PC-9 (cell line): ENCODE measurements around the gene SPRED1. TPM values are rescaled to one million over a fixed set of nuclear protein-coding genes. Genes with fewer than 3 reads are reported as not detected.
"Not testable (repeated sequence)": the region's sequence is repeated elsewhere in the genome, so short reads cannot be mapped to it uniquely, and the experiment has no call there.

Experiments used
- BruUV-seq: library from RNA; stranded (reverse); fragments of 400-500 nt; replicated peaks from 2 replicates; lab custom pipeline; 2021; lab: Mats Ljungman, UMichigan
- CTCF ChIA-PET: fragments of 300-600 bp; sonication (Branson Sonifier 250); formaldehyde crosslinking; loops from one replicate; lab custom pipeline; 2022; ENCODE audit warnings: antibody characterized with exemption; lab: Charles Lee
- POLR2A ChIA-PET: fragments of 300-600 bp; sonication (Branson Sonifier 250); formaldehyde crosslinking; loops from one replicate; lab custom pipeline; 2022; ENCODE audit warnings: antibody characterized with exemption; ENCODE audit not compliant: unreplicated experiment; lab: Charles Lee
- DNase-seq, 2 experiments: peaks; one replicate each; pipeline versions ENCODE4 v3.0.0 to v3.0.0-alpha.2; 2015 to 2022; ENCODE audit warnings: mixed read lengths in 1 of 2
- H2AFZ ChIP-seq: fragments of 200-600 bp; sonication (generic); 2 replicates; pipeline ENCODE4 v1.8.1; 2017; ENCODE audit warnings: antibody characterized with exemption
- H3F3A ChIP-seq: fragments of 200-600 bp; sonication (generic); 2 replicates; pipeline ENCODE4 v1.8.1; 2017; ENCODE audit warnings: antibody characterized with exemption, mild to moderate bottlenecking, low read depth; ENCODE audit not compliant: insufficient read depth
- H3K27ac ChIP-seq: fragments of 200-600 bp; sonication (generic); 2 replicates; pipeline ENCODE4 v1.6.1; 2016; ENCODE audit warnings: mixed run types
- H3K27me3 ChIP-seq: fragments of 200-600 bp; sonication (generic); 2 replicates; pipeline ENCODE4 v1.6.1; 2016; ENCODE audit warnings: low read depth, mixed run types; ENCODE audit not compliant: insufficient read depth
- H3K36me3 ChIP-seq: fragments of 200-600 bp; sonication (generic); 2 replicates; pipeline ENCODE4 v1.6.1; 2016; ENCODE audit warnings: low read depth, mixed run types
- H3K4me1 ChIP-seq: fragments of 200-600 bp; sonication (generic); replicated peaks from 2 replicates; pipeline ENCODE4 v1.6.1; 2016; ENCODE audit warnings: mixed run types; ENCODE audit not compliant: insufficient read depth
- H3K4me2 ChIP-seq: fragments of 200-600 bp; sonication (generic); 2 replicates; pipeline ENCODE4 v1.6.1; 2017; ENCODE audit warnings: mixed run types
- H3K4me3 ChIP-seq: fragments of 200-600 bp; sonication (generic); 2 replicates; pipeline ENCODE4 v1.6.1; 2016; ENCODE audit warnings: mixed run types
- H3K79me2 ChIP-seq: fragments of 200-600 bp; sonication (generic); 2 replicates; pipeline ENCODE4 v1.6.1; 2017; ENCODE audit warnings: low read depth, mixed run types
- H3K9me2 ChIP-seq: fragments of 200-600 bp; sonication (generic); 2 replicates; pipeline ENCODE4 v1.8.1; 2017; ENCODE audit warnings: mild to moderate bottlenecking; ENCODE audit not compliant: insufficient read depth
- H3K9me3 ChIP-seq: fragments of 200-600 bp; sonication (generic); 2 replicates; pipeline ENCODE4 v1.8.1; 2016; ENCODE audit warnings: low read depth; ENCODE audit not compliant: insufficient read depth
- H4K20me1 ChIP-seq: fragments of 200-600 bp; sonication (generic); 2 replicates; pipeline ENCODE4 v1.8.1; 2017; ENCODE audit not compliant: insufficient read depth
- EZH2 ChIP-seq: fragments of 200-600 bp; sonication (generic); IDR thresholded peaks from 2 replicates; pipeline ENCODE4 v1.8.0; 2017; ENCODE audit warnings: antibody characterized with exemption, low read depth
- intact Hi-C: fragments of 100-400 bp; cut with micrococcal nuclease; formaldehyde crosslinking; loops from one replicate; pipeline ENCODE4 v1.10.0; 2022; ENCODE audit not compliant: unreplicated experiment
- total RNA-seq: library from RNA; stranded (reverse); gene quantifications from 2 replicates; pipeline ENCODE4 v1.2.3, GENCODE V29; 2021
- TF ChIP-seq, protein P1 (sequence below): fragments of 200-600 bp; sonication (generic); conservative IDR thresholded peaks from 2 replicates; pipeline ENCODE4 v1.6.1; 2017; ENCODE audit warnings: mixed run types, antibody characterized with exemption, mild to moderate bottlenecking, moderate library complexity

SPRED1 gene
- total RNA-seq, 1 experiment from 2014 or later = 16.5 TPM

DNA sequence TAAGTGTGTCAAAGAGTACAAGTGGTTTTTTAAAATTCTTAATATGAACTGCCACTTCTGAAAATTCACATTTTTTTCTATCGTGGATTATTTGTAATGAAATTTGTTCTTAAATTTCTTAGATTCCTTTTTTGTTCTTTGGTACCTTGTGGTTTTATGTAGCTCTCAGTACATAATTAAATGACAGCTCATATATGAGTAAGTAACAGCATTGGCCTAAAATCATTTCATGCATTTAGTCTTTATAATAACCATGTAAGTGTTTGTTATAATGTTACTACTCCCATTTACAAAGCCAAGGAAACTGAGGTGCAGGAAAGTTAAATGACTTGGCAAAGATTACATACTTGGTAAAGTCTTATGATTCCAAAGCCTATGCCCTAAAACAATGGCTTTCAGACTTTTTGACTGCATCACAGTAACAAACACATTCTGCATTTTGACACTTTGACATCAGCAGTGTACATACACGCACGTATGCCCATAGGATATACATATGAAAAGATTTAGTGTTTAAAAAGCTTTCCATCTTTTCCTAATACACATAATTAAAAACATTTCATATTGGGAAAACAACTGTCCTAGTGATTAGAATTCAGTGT, 14.9 kb downstream of the SPRED1 start:
- no peaks in the 10 kb centered on the region for H3K36me3 ChIP-seq
- no peak for TF ChIP-seq EZH2
- TF ChIP-seq, protein P1, sequence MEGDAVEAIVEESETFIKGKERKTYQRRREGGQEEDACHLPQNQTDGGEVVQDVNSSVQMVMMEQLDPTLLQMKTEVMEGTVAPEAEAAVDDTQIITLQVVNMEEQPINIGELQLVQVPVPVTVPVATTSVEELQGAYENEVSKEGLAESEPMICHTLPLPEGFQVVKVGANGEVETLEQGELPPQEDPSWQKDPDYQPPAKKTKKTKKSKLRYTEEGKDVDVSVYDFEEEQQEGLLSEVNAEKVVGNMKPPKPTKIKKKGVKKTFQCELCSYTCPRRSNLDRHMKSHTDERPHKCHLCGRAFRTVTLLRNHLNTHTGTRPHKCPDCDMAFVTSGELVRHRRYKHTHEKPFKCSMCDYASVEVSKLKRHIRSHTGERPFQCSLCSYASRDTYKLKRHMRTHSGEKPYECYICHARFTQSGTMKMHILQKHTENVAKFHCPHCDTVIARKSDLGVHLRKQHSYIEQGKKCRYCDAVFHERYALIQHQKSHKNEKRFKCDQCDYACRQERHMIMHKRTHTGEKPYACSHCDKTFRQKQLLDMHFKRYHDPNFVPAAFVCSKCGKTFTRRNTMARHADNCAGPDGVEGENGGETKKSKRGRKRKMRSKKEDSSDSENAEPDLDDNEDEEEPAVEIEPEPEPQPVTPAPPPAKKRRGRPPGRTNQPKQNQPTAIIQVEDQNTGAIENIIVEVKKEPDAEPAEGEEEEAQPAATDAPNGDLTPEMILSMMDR = no peak
- no peaks in the 10 kb centered on the region for H3K9me3 ChIP-seq
- intact Hi-C loops = no loop called here
- no peak overlapping the region for H3K4me3 ChIP-seq
- no peaks in the 10 kb centered on the region for H3K9me2 ChIP-seq
- peaks cover 81% of the 10 kb centered on the region for H3K79me2 ChIP-seq
- H3K4me1 ChIP-seq = no peaks in the 10 kb centered on the region
- DNase-seq = no peak
- H3K4me2 ChIP-seq = no peak overlapping the region
- H4K20me1 ChIP-seq = peaks cover 6% of the 10 kb centered on the region; the same call in 1 of the 2 replicates
- BruUV-seq = no TSS peak
- ChIA-PET CTCF (no interaction called here), POLR2A (interaction anchor here (0.7 kb wide), 1 partner anchor 261 kb away, joined by 4 read pairs; no protein-coding TSS in a partner anchor)
- H2AFZ ChIP-seq = no peak overlapping the region
- H3K27me3 ChIP-seq = no peaks in the 10 kb centered on the region
- no peaks in the 10 kb centered on the region for H3F3A ChIP-seq
- H3K27ac ChIP-seq = no peak overlapping the region

DNA sequence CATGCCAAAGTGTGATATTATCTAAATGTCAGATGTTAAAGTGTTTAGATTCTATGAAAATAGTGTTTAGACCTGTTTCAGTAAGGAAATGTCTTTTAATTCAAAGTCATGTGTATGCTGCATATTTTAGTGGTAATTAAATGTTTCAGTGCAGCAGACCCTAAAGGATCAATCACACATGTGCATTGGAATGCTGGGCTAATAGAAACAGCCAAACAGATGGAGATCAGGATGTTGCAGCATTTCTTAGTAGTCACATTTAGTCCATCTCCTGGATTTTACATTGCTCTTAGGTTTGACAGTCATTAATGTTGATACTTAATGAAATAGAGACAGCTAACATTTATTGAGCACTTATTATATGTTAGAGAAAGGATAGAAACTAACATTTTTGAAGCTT, 18.5 kb downstream of the SPRED1 start:
- Histone ChIP-seq H3K9me3 (no peaks in the 10 kb centered on the region), H3K4me1 (no peaks in the 10 kb centered on the region), H3K9me2 (no peaks in the 10 kb centered on the region), H3K79me2 (peaks cover 62% of the 10 kb centered on the region), H3K4me2 (no peak overlapping the region), H3K27me3 (no peaks in the 10 kb centered on the region), H3F3A (no peaks in the 10 kb centered on the region), H3K4me3 (no peak overlapping the region), H3K36me3 (no peaks in the 10 kb centered on the region), H2AFZ (no peak overlapping the region), H3K27ac (no peak overlapping the region), H4K20me1 (peaks cover 8% of the 10 kb centered on the region; the same call in 1 of the 2 replicates)
- CTCF ChIA-PET = no interaction called here
- no peak for DNase-seq
- POLR2A ChIA-PET = interaction anchor here (0.6 to 0.7 kb wide), 2 partner anchors 10 to 13 kb away, joined by 3 to 5 read pairs; no protein-coding TSS in a partner anchor
- TF ChIP-seq, protein P1 = no peak
- TF ChIP-seq EZH2 = no peak
- no TSS peak for BruUV-seq
- intact Hi-C loops = no loop called here

DNA sequence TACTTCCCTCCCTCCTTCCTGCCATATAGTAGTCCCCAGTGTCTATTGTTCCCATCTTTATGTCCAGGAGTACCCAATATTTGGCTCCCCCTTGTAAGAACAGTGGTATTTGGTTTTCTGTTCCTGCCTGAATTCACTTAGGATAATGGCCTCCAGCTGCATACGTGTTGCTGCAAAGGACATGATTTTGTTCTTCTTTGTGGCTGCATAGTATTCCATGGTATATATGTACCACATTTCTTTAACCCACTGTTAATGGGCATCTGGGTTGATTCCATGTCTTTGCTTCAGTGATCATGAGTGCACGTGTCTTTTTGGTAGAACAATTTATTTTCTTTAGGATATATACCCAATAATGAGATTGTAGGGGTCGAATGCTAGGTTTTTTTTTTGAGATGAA, 19.3 kb downstream of the SPRED1 start:
- peaks cover 62% of the 10 kb centered on the region for H3K79me2 ChIP-seq
- no peaks in the 10 kb centered on the region for H3K36me3 ChIP-seq
- H3K4me3 ChIP-seq = no peak overlapping the region
- intact Hi-C loops = no loop called here
- no peaks in the 10 kb centered on the region for H3K4me1 ChIP-seq
- BruUV-seq = no TSS peak
- ChIA-PET POLR2A (no interaction called here), CTCF (no interaction called here)
- H3K9me2 ChIP-seq = no peaks in the 10 kb centered on the region
- no peak overlapping the region for H3K4me2 ChIP-seq
- no peaks in the 10 kb centered on the region for H3F3A ChIP-seq
- peaks cover 9% of the 10 kb centered on the region; the same call in 1 of the 2 replicates for H4K20me1 ChIP-seq
- H3K9me3 ChIP-seq = no peaks in the 10 kb centered on the region
- TF ChIP-seq, protein P1 = no peak
- TF ChIP-seq EZH2 = no peak
- H3K27ac ChIP-seq = no peak overlapping the region
- H3K27me3 ChIP-seq = no peaks in the 10 kb centered on the region
- H2AFZ ChIP-seq = no peak overlapping the region
- DNase-seq = no peak

DNA sequence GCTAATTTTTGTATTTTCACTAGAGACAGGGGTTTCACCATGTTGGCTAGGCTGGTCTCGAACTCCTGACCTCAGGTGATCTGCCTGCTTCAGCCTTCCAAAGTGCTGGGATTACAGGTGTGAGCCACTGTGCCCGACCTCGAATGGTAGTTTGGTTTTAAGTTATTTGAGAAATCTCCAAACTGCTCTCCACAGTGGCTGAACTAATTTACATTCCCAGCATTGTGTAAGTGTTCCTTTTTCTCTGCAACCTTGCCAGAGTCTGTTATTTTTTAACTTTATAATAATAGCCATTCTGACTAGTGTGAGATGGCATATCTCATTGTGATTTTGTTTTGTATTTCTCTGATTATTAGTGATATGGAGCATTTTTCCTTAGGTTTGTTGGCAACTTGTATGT, 19.8 kb downstream of the SPRED1 start:
- CTCF ChIA-PET, H3K4me1 ChIP-seq, POLR2A ChIA-PET, intact Hi-C loops, H3K27me3 ChIP-seq, H3K9me3 ChIP-seq, DNase-seq, H3K27ac ChIP-seq, H3K36me3 ChIP-seq, BruUV-seq, H3F3A ChIP-seq, H3K9me2 ChIP-seq, H3K4me3 ChIP-seq, H3K4me2 ChIP-seq, H2AFZ ChIP-seq: not testable (repeated sequence)
- Histone ChIP-seq H4K20me1 (peaks cover 12% of the 10 kb centered on the region), H3K79me2 (peaks cover 63% of the 10 kb centered on the region)
